Neural cell (in vitro differentiated cells): ENCODE results near the gene SIM1.

ENCODE experiments used
- EP300 ChIP-seq: fragments of 450-650 bp; conservative IDR thresholded peaks from 2 replicates; pipeline ENCODE4 v1.6.1; 2014; ENCODE audit warnings: antibody characterized with exemption, mild to moderate bottlenecking, moderate library complexity; ENCODE audit not compliant: poor library complexity, severe bottlenecking
- EZH2 ChIP-seq: fragments of 200-600, 300-800 bp; shearing (Covaris generic), sonication (generic); IDR thresholded peaks from 2 replicates; pipeline ENCODE4 v1.6.1; 2014; ENCODE audit warnings: antibody characterized with exemption, low read length, borderline replicate concordance, mild to moderate bottlenecking; ENCODE audit not compliant: insufficient read depth, poor library complexity, severe bottlenecking
- POLR2AphosphoS5 ChIP-seq: IDR thresholded peaks from 2 replicates; pipeline ENCODE4 v1.6.1; 2012
- RAD21 ChIP-seq: fragments of 450-650 bp; conservative IDR thresholded peaks from 2 replicates; pipeline ENCODE4 v1.6.1; 2014; ENCODE audit warnings: antibody characterized with exemption, mild to moderate bottlenecking, moderate library complexity
- REST ChIP-seq: IDR thresholded peaks from 2 replicates; pipeline ENCODE4 v1.6.1; 2012; ENCODE audit warnings: borderline replicate concordance
- SMC3 ChIP-seq: fragments of 450-650 bp; conservative IDR thresholded peaks from 2 replicates; pipeline ENCODE4 v1.6.1; 2014; ENCODE audit warnings: antibody characterized with exemption, mild to moderate bottlenecking, moderate library complexity; ENCODE audit not compliant: poor library complexity
- TAF1 ChIP-seq: IDR thresholded peaks from 2 replicates; pipeline ENCODE4 v1.6.1; 2012; ENCODE audit warnings: low read depth
- TF ChIP-seq, protein P1 (sequence below): fragments of 450-650 bp; IDR thresholded peaks from 2 replicates; pipeline ENCODE4 v1.5.1; 2014; ENCODE audit warnings: antibody characterized with exemption, mild to moderate bottlenecking, moderate library complexity; ENCODE audit not compliant: poor library complexity, severe bottlenecking

- no peak for TF ChIP-seq EP300
- no peak for TF ChIP-seq RAD21
- TF ChIP-seq POLR2AphosphoS5: peak; percentile 45
- TF ChIP-seq, protein P1, sequence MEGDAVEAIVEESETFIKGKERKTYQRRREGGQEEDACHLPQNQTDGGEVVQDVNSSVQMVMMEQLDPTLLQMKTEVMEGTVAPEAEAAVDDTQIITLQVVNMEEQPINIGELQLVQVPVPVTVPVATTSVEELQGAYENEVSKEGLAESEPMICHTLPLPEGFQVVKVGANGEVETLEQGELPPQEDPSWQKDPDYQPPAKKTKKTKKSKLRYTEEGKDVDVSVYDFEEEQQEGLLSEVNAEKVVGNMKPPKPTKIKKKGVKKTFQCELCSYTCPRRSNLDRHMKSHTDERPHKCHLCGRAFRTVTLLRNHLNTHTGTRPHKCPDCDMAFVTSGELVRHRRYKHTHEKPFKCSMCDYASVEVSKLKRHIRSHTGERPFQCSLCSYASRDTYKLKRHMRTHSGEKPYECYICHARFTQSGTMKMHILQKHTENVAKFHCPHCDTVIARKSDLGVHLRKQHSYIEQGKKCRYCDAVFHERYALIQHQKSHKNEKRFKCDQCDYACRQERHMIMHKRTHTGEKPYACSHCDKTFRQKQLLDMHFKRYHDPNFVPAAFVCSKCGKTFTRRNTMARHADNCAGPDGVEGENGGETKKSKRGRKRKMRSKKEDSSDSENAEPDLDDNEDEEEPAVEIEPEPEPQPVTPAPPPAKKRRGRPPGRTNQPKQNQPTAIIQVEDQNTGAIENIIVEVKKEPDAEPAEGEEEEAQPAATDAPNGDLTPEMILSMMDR: no peak
- no peak for TF ChIP-seq EZH2
- no peak for TF ChIP-seq SMC3
- TF ChIP-seq REST: peak; percentile 18
- TF ChIP-seq TAF1: no peak
Observed at GRCh38 chr6:100376103-100376502, 88.6 kb downstream of the SIM1 start.
